Neural cell (in vitro differentiated cells): Measurements from ENCODE around the gene SPON2. TPM values are rescaled to one million over a fixed set of nuclear protein-coding genes. Genes with fewer than 3 reads are reported as not detected.

Experiments
- H2AFZ ChIP-seq: fragments of 200-600, 300-800 bp; sonication (generic), shearing (Covaris generic); 2 replicates; pipeline ENCODE4 v1.6.0; 2014; ENCODE audit warnings: low read depth, mild to moderate bottlenecking, antibody characterized with exemption, low read length, moderate library complexity
- H3F3A ChIP-seq: fragments of 200-600 bp; shearing (Covaris generic); 2 replicates; pipeline ENCODE4 v1.6.1; 2016; ENCODE audit warnings: mild to moderate bottlenecking, moderate library complexity, mixed read lengths, antibody characterized with exemption, low read length; ENCODE audit not compliant: insufficient read depth, poor library complexity, severe bottlenecking
- H3K27ac ChIP-seq: fragments of 200-600, 300-800 bp; sonication (generic), shearing (Covaris generic); 2 replicates; pipeline ENCODE4 v1.5.1; 2014; ENCODE audit warnings: mild to moderate bottlenecking, low read length, moderate library complexity
- H3K27me3 ChIP-seq: fragments of 300-800, 200-600 bp; sonication (generic), shearing (Covaris generic); 2 replicates; pipeline ENCODE4 v1.6.0; 2014; ENCODE audit warnings: mild to moderate bottlenecking, low read depth, low read length, moderate library complexity; ENCODE audit not compliant: insufficient read depth
- H3K36me3 ChIP-seq: fragments of 300-800, 200-600 bp; sonication (generic), shearing (Covaris generic); 2 replicates; pipeline ENCODE4 v1.5.1; 2014; ENCODE audit warnings: mild to moderate bottlenecking, antibody characterized with exemption, low read length, moderate library complexity; ENCODE audit not compliant: insufficient read depth
- H3K4me2 ChIP-seq: fragments of 300-800, 200-600 bp; sonication (generic), shearing (Covaris generic); 2 replicates; pipeline ENCODE4 v1.6.0; 2014; ENCODE audit warnings: mild to moderate bottlenecking, low read length
- H3K4me3 ChIP-seq: fragments of 300-800, 200-600 bp; sonication (generic), shearing (Covaris generic); 2 replicates; pipeline ENCODE4 v1.5.1; 2014; ENCODE audit warnings: mild to moderate bottlenecking, low read length, moderate library complexity
- H3K79me2 ChIP-seq: fragments of 200-600 bp; shearing (Covaris generic); replicated peaks from 2 replicates; pipeline ENCODE4 v1.6.0; 2014; ENCODE audit warnings: mild to moderate bottlenecking, low read length, moderate library complexity; ENCODE audit not compliant: insufficient read depth
- H3K9ac ChIP-seq: fragments of 300-800, 200-600 bp; sonication (generic), shearing (Covaris generic); 2 replicates; pipeline ENCODE4 v1.6.1; 2016; ENCODE audit warnings: mild to moderate bottlenecking, low read length, mixed read lengths
- H3K9me2 ChIP-seq: fragments of 200-600 bp; shearing (Covaris generic); 2 replicates; pipeline ENCODE4 v1.6.1; 2016; ENCODE audit warnings: mild to moderate bottlenecking, low read length, mixed read lengths; ENCODE audit not compliant: insufficient read depth
- H3K9me3 ChIP-seq: fragments of 200-600, 300-800 bp; sonication (generic), shearing (Covaris generic); 2 replicates; pipeline ENCODE4 v1.6.1; 2016; ENCODE audit warnings: mild to moderate bottlenecking, mixed run types, low read length, moderate library complexity, mixed read lengths
- H4K20me1 ChIP-seq: fragments of 200-600 bp; shearing (Covaris generic); 2 replicates; pipeline ENCODE4 v1.6.1; 2016; ENCODE audit warnings: mild to moderate bottlenecking, mixed run types; ENCODE audit not compliant: insufficient read depth
- CTCF ChIP-seq: fragments of 450-650 bp; IDR thresholded peaks from 2 replicates; pipeline ENCODE4 v1.5.1; 2014; ENCODE audit warnings: antibody characterized with exemption, mild to moderate bottlenecking, moderate library complexity; ENCODE audit not compliant: poor library complexity, severe bottlenecking
- EP300 ChIP-seq: fragments of 450-650 bp; conservative IDR thresholded peaks from 2 replicates; pipeline ENCODE4 v1.6.1; 2014; ENCODE audit warnings: antibody characterized with exemption, mild to moderate bottlenecking, moderate library complexity; ENCODE audit not compliant: poor library complexity, severe bottlenecking
- EZH2 ChIP-seq: fragments of 200-600, 300-800 bp; shearing (Covaris generic), sonication (generic); IDR thresholded peaks from 2 replicates; pipeline ENCODE4 v1.6.1; 2014; ENCODE audit warnings: antibody characterized with exemption, low read length, borderline replicate concordance, mild to moderate bottlenecking; ENCODE audit not compliant: insufficient read depth, poor library complexity, severe bottlenecking
- MXI1 ChIP-seq: fragments of 450-650 bp; conservative IDR thresholded peaks from 2 replicates; pipeline ENCODE4 v1.6.1; 2014; ENCODE audit warnings: antibody characterized with exemption, mild to moderate bottlenecking; ENCODE audit not compliant: poor library complexity, severe bottlenecking
- POLR2AphosphoS5 ChIP-seq: IDR thresholded peaks from 2 replicates; pipeline ENCODE4 v1.6.1; 2012
- RAD21 ChIP-seq: fragments of 450-650 bp; conservative IDR thresholded peaks from 2 replicates; pipeline ENCODE4 v1.6.1; 2014; ENCODE audit warnings: antibody characterized with exemption, mild to moderate bottlenecking, moderate library complexity
- SMC3 ChIP-seq: fragments of 450-650 bp; conservative IDR thresholded peaks from 2 replicates; pipeline ENCODE4 v1.6.1; 2014; ENCODE audit warnings: antibody characterized with exemption, mild to moderate bottlenecking, moderate library complexity; ENCODE audit not compliant: poor library complexity
- TAF1 ChIP-seq: IDR thresholded peaks from 2 replicates; pipeline ENCODE4 v1.6.1; 2012; ENCODE audit warnings: low read depth
- polyA plus RNA-seq: library from polyadenylated mRNA; depleted of rRNA; stranded (reverse); fragments of >200 nt; gene quantifications from 2 replicates; pipeline ENCODE4 v1.2.3, GENCODE V29; 2014
- TF ChIP-seq, protein P1 (sequence below): IDR thresholded peaks from 2 replicates; pipeline ENCODE4 v1.6.1; 2012; ENCODE audit warnings: borderline replicate concordance

SPON2 gene
- polyA plus RNA-seq, 1 donor from 2014 or later = 0.57 TPM

- no peaks in the 10 kb centered on the region for H3K79me2 ChIP-seq
- H3K27me3 ChIP-seq = no peaks in the 10 kb centered on the region
- no peak overlapping the region for H2AFZ ChIP-seq
- TF ChIP-seq CTCF (no peak), EP300 (no peak)
- TF ChIP-seq, protein P1, sequence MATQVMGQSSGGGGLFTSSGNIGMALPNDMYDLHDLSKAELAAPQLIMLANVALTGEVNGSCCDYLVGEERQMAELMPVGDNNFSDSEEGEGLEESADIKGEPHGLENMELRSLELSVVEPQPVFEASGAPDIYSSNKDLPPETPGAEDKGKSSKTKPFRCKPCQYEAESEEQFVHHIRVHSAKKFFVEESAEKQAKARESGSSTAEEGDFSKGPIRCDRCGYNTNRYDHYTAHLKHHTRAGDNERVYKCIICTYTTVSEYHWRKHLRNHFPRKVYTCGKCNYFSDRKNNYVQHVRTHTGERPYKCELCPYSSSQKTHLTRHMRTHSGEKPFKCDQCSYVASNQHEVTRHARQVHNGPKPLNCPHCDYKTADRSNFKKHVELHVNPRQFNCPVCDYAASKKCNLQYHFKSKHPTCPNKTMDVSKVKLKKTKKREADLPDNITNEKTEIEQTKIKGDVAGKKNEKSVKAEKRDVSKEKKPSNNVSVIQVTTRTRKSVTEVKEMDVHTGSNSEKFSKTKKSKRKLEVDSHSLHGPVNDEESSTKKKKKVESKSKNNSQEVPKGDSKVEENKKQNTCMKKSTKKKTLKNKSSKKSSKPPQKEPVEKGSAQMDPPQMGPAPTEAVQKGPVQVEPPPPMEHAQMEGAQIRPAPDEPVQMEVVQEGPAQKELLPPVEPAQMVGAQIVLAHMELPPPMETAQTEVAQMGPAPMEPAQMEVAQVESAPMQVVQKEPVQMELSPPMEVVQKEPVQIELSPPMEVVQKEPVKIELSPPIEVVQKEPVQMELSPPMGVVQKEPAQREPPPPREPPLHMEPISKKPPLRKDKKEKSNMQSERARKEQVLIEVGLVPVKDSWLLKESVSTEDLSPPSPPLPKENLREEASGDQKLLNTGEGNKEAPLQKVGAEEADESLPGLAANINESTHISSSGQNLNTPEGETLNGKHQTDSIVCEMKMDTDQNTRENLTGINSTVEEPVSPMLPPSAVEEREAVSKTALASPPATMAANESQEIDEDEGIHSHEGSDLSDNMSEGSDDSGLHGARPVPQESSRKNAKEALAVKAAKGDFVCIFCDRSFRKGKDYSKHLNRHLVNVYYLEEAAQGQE = no peak
- no peak overlapping the region for H3K27ac ChIP-seq
- no peaks in the 10 kb centered on the region for H3K9me2 ChIP-seq
- H3K9me3 ChIP-seq = no peaks in the 10 kb centered on the region
- no peaks in the 10 kb centered on the region for H3K36me3 ChIP-seq
- no peak overlapping the region for H3K9ac ChIP-seq
- no peaks in the 10 kb centered on the region for H3F3A ChIP-seq
- no peak overlapping the region for H3K4me3 ChIP-seq
- no peaks in the 10 kb centered on the region for H4K20me1 ChIP-seq
- H3K4me2 ChIP-seq = no peak overlapping the region
Measured at GRCh38 chr4:1203026-1203616, 30.7 kb upstream of the SPON2 start.

- no peaks in the 10 kb centered on the region for H3K9me3 ChIP-seq
- no peaks in the 10 kb centered on the region for H3K9me2 ChIP-seq
- H3F3A ChIP-seq = no peaks in the 10 kb centered on the region
- H3K9ac ChIP-seq = no peak overlapping the region
- H3K4me2 ChIP-seq = no peak overlapping the region
- no peak overlapping the region for H3K27ac ChIP-seq
- no peaks in the 10 kb centered on the region for H3K36me3 ChIP-seq
- TF ChIP-seq MXI1 = no peak
- TF ChIP-seq, protein P1 = no peak
- TF ChIP-seq RAD21 = no peak
- TF ChIP-seq EZH2 = no peak
- TF ChIP-seq CTCF = no peak
- no peak for TF ChIP-seq POLR2AphosphoS5
- TF ChIP-seq SMC3 = no peak
- TF ChIP-seq TAF1 = no peak
- no peak for TF ChIP-seq EP300
- no peaks in the 10 kb centered on the region for H3K27me3 ChIP-seq
- no peak overlapping the region for H2AFZ ChIP-seq
- no peaks in the 10 kb centered on the region for H4K20me1 ChIP-seq
- no peak overlapping the region for H3K4me3 ChIP-seq
- no peaks in the 10 kb centered on the region for H3K79me2 ChIP-seq
Measured at GRCh38 chr4:1202526-1203011, 30.2 kb upstream of the SPON2 start.
